ENCODE data around the gene CMA1.
"Not testable (repeated sequence)": the region's sequence is repeated elsewhere in the genome, so short reads cannot be mapped to it uniquely, and the experiment has no call there.

CMA1 gene

GRCh38 chr14:24508155-24508840 lies at the start of gene CMA1:
CMA1 (minus strand) TSS chr14:24508265; CDS start chr14:24508235, 30 bp downstream.
- Mint-ChIP-seq H3K4me3 (no peak within 1 kb of the TSS), H3K4me1 (no peaks in the 10 kb centered on the region), H3K27me3 (peaks cover 37% of the 10 kb centered on the region), H3K27ac (no peak within 1 kb of the TSS), H3K36me3 (no peaks in the 10 kb centered on the region), H3K9me3 (no peaks in the 10 kb centered on the region)
- ATAC-seq: no peak

GRCh38 chr14:24556756-24557155 lies 48.7 kb upstream of the CMA1 start:
- H3K27ac Mint-ChIP-seq: no peak overlapping the region
- peaks cover 9% of the 10 kb centered on the region for H3K9me3 Mint-ChIP-seq
- no peak overlapping the region for H3K4me3 Mint-ChIP-seq
- peaks cover 27% of the 10 kb centered on the region for H3K27me3 Mint-ChIP-seq
- ATAC-seq: no peak
- H3K4me1 Mint-ChIP-seq: no peaks in the 10 kb centered on the region
- H3K36me3 Mint-ChIP-seq: peaks cover 6% of the 10 kb centered on the region

GRCh38 chr14:24549064-24549463 lies 41.0 kb upstream of the CMA1 start:
- ATAC-seq, H3K27ac Mint-ChIP-seq, H3K4me3 Mint-ChIP-seq, H3K36me3 Mint-ChIP-seq, H3K4me1 Mint-ChIP-seq: not testable (repeated sequence)
- Mint-ChIP-seq H3K27me3 (peaks cover 21% of the 10 kb centered on the region), H3K9me3 (peaks cover 31% of the 10 kb centered on the region)

- H3K36me3 Mint-ChIP-seq: no peaks in the 10 kb centered on the region
- no peak for ATAC-seq
- H3K27me3 Mint-ChIP-seq: peaks cover 24% of the 10 kb centered on the region
- H3K4me1 Mint-ChIP-seq: no peaks in the 10 kb centered on the region
- H3K9me3 Mint-ChIP-seq: peaks cover 29% of the 10 kb centered on the region
- H3K4me3 Mint-ChIP-seq: no peak overlapping the region
- H3K27ac Mint-ChIP-seq: no peak overlapping the region
Measured at GRCh38 chr14:24542346-24542936, 34.4 kb upstream of the CMA1 start.

- Mint-ChIP-seq H3K4me3 (no peak overlapping the region), H3K9me3 (peaks cover 13% of the 10 kb centered on the region), H3K27me3 (peaks cover 10% of the 10 kb centered on the region), H3K27ac (no peak overlapping the region), H3K4me1 (peaks cover 13% of the 10 kb centered on the region), H3K36me3 (no peaks in the 10 kb centered on the region)
- peak; percentile 24 for ATAC-seq
Measured at GRCh38 chr14:24535737-24536136, 27.7 kb upstream of the CMA1 start.

- peaks cover 13% of the 10 kb centered on the region for H3K4me1 Mint-ChIP-seq
- H3K4me3 Mint-ChIP-seq: no peak overlapping the region
- peaks cover 6% of the 10 kb centered on the region for H3K9me3 Mint-ChIP-seq
- H3K27ac Mint-ChIP-seq: no peak overlapping the region
- peaks cover 6% of the 10 kb centered on the region for H3K27me3 Mint-ChIP-seq
- no peaks in the 10 kb centered on the region for H3K36me3 Mint-ChIP-seq
- no peak for ATAC-seq
Measured at GRCh38 chr14:24534286-24534685, 26.2 kb upstream of the CMA1 start.

GRCh38 chr14:24525877-24526620 lies 18.0 kb upstream of the CMA1 start:
- H3K36me3 Mint-ChIP-seq, H3K4me1 Mint-ChIP-seq, H3K9me3 Mint-ChIP-seq, H3K27ac Mint-ChIP-seq, H3K4me3 Mint-ChIP-seq, ATAC-seq: not testable (repeated sequence)
- H3K27me3 Mint-ChIP-seq: peaks cover 43% of the 10 kb centered on the region

- no peak for ATAC-seq
Measured at GRCh38 chr14:24518851-24519250, 10.8 kb upstream of the CMA1 start.

GRCh38 chr14:24514209-24514608 lies 6.1 kb upstream of the CMA1 start:
- no peak for ATAC-seq
- Mint-ChIP-seq H3K27me3 (peaks cover 14% of the 10 kb centered on the region), H3K4me1 (no peaks in the 10 kb centered on the region), H3K36me3 (no peaks in the 10 kb centered on the region), H3K9me3 (no peaks in the 10 kb centered on the region), H3K27ac (no peak overlapping the region), H3K4me3 (no peak overlapping the region)

More at GRCh38 chr14:24518851-24519250, 10.8 kb upstream of the CMA1 start:
- Mint-ChIP-seq H3K27me3 (peaks cover 17% of the 10 kb centered on the region), H3K36me3 (no peaks in the 10 kb centered on the region), H3K9me3 (no peaks in the 10 kb centered on the region), H3K4me1 (no peaks in the 10 kb centered on the region), H3K4me3 (no peak overlapping the region), H3K27ac (no peak overlapping the region)

- H3K4me1 Mint-ChIP-seq: no peaks in the 10 kb centered on the region
- H3K4me3 Mint-ChIP-seq: no peak overlapping the region
- H3K9me3 Mint-ChIP-seq: no peaks in the 10 kb centered on the region
- peaks cover 25% of the 10 kb centered on the region for H3K27me3 Mint-ChIP-seq
- ATAC-seq: no peak
- H3K27ac Mint-ChIP-seq: no peak overlapping the region
- H3K36me3 Mint-ChIP-seq: no peaks in the 10 kb centered on the region
Measured at GRCh38 chr14:24513009-24513408, 4.9 kb upstream of the CMA1 start.

- no peaks in the 10 kb centered on the region for H3K9me3 Mint-ChIP-seq
- H3K27ac Mint-ChIP-seq: no peak overlapping the region
- H3K4me3 Mint-ChIP-seq: no peak overlapping the region
- ATAC-seq: no peak
- no peaks in the 10 kb centered on the region for H3K4me1 Mint-ChIP-seq
- H3K27me3 Mint-ChIP-seq: peaks cover 45% of the 10 kb centered on the region
- no peaks in the 10 kb centered on the region for H3K36me3 Mint-ChIP-seq
Measured at GRCh38 chr14:24506443-24506842, 1.6 kb downstream of the CMA1 start.

GRCh38 chr14:24504425-24504950 lies 3.6 kb downstream of the CMA1 start:
- Mint-ChIP-seq H3K27me3 (peaks cover 34% of the 10 kb centered on the region), H3K4me3 (no peak overlapping the region), H3K4me1 (no peaks in the 10 kb centered on the region), H3K9me3 (peaks cover 3% of the 10 kb centered on the region), H3K36me3 (no peaks in the 10 kb centered on the region), H3K27ac (no peak overlapping the region)
- ATAC-seq: no peak

GRCh38 chr14:24491586-24492408 lies 16.3 kb downstream of the CMA1 start:
- not testable (repeated sequence) for H3K27ac Mint-ChIP-seq, H3K36me3 Mint-ChIP-seq, H3K4me3 Mint-ChIP-seq, H3K4me1 Mint-ChIP-seq, H3K9me3 Mint-ChIP-seq, ATAC-seq
- H3K27me3 Mint-ChIP-seq: peaks cover 25% of the 10 kb centered on the region

- peak overlapping the region; percentile 42 for H3K27ac Mint-ChIP-seq
Measured at GRCh38 chr14:24483604-24484252, 24.3 kb downstream of the CMA1 start.

More at GRCh38 chr14:24483604-24484252, 24.3 kb downstream of the CMA1 start:
- Mint-ChIP-seq H3K9me3 (no peaks in the 10 kb centered on the region), H3K36me3 (no peaks in the 10 kb centered on the region), H3K4me1 (peaks cover 21% of the 10 kb centered on the region), H3K4me3 (no peak overlapping the region), H3K27me3 (no peaks in the 10 kb centered on the region)
- peak; percentile 45 for ATAC-seq

Measured in stimulated activated memory B cell treated with anti-CD40 and anti-IgM and Interleukin-4, amounts not matched to agents 10 μg/mL and 1 μg/mL and 100 μg/mL, for 72 hours (primary cell).